HEK293T (cell line): ENCODE results near the gene USF2.

ENCODE experiments used
- CTCF ChIA-PET: fragments of 350-600 bp; formaldehyde crosslinking; extraction: SDS; loops from one replicate; lab custom pipeline; 2021; ENCODE audit warnings: antibody characterized with exemption, inconsistent platforms; lab: Yijun Ruan, JAX
- POLR2A ChIA-PET: fragments of 350-600 bp; formaldehyde crosslinking; extraction: SDS; loops from one replicate; lab custom pipeline; 2020; ENCODE audit warnings: antibody characterized with exemption, inconsistent platforms; lab: Yijun Ruan, JAX
- DNase-seq: peaks from one replicate; pipeline ENCODE4 v3.0.0; 2012; ENCODE audit warnings: mixed read lengths; ENCODE audit errors: extremely low spot score
- ARNT ChIP-seq: fragments of 450-650 bp; IDR thresholded peaks from 2 replicates; pipeline ENCODE4 v1.6.1; 2017; ENCODE audit warnings: mild to moderate bottlenecking
- BHLHE40 ChIP-seq: fragments of 450-650 bp; IDR thresholded peaks from 2 replicates; pipeline ENCODE4 v1.6.1; 2016; ENCODE audit warnings: mild to moderate bottlenecking, moderate library complexity, borderline replicate concordance
- CTBP1 ChIP-seq: fragments of 450-650 bp; IDR thresholded peaks from 2 replicates; pipeline ENCODE4 v1.6.1; 2016; ENCODE audit warnings: borderline replicate concordance
- ELF4 ChIP-seq: fragments of 450-650 bp; IDR thresholded peaks from 2 replicates; pipeline ENCODE4 v1.6.1; 2017; ENCODE audit warnings: antibody characterized with exemption
- FOXA1 ChIP-seq: fragments of 450-650 bp; IDR thresholded peaks from 2 replicates; pipeline ENCODE4 v1.6.1; 2016; ENCODE audit warnings: mild to moderate bottlenecking
- FOXK2 ChIP-seq: fragments of 450-650 bp; IDR thresholded peaks from 2 replicates; pipeline ENCODE4 v1.6.1; 2016; ENCODE audit warnings: mild to moderate bottlenecking
- FOXM1 ChIP-seq: fragments of 450-650 bp; IDR thresholded peaks from 2 replicates; pipeline ENCODE4 v1.6.1; 2017; ENCODE audit warnings: mild to moderate bottlenecking, borderline replicate concordance
- HDGF ChIP-seq: fragments of 450-650 bp; IDR thresholded peaks from 2 replicates; pipeline ENCODE4 v1.6.1; 2017; ENCODE audit warnings: antibody characterized with exemption, borderline replicate concordance
- L3MBTL2 ChIP-seq: fragments of 450-650 bp; conservative IDR thresholded peaks from 2 replicates; pipeline ENCODE4 v1.6.1; 2016; ENCODE audit warnings: mild to moderate bottlenecking
- LEF1 ChIP-seq: fragments of 450-650 bp; IDR thresholded peaks from 2 replicates; pipeline ENCODE4 v1.6.1; 2017; ENCODE audit warnings: mild to moderate bottlenecking, borderline replicate concordance
- NFRKB ChIP-seq: fragments of 450-650 bp; IDR thresholded peaks from 2 replicates; pipeline ENCODE4 v1.6.1; 2016; ENCODE audit warnings: mild to moderate bottlenecking, moderate library complexity
- SP1 ChIP-seq: fragments of 450-650 bp; IDR thresholded peaks from 2 replicates; pipeline ENCODE4 v1.6.1; 2017
- SUZ12 ChIP-seq: fragments of 450-650 bp; IDR thresholded peaks from 2 replicates; pipeline ENCODE4 v1.6.1; 2016; ENCODE audit warnings: mild to moderate bottlenecking
- TARDBP ChIP-seq: fragments of 450-650 bp; IDR thresholded peaks from 2 replicates; pipeline ENCODE4 v1.6.1; 2016
- ZNF384 ChIP-seq: fragments of 450-650 bp; IDR thresholded peaks from 2 replicates; pipeline ENCODE4 v1.6.1; 2016
- TF ChIP-seq, protein P1 (sequence below): fragments of 450-650 bp; IDR thresholded peaks from 2 replicates; pipeline ENCODE4 v1.6.1; 2016

USF2 gene

DNA sequence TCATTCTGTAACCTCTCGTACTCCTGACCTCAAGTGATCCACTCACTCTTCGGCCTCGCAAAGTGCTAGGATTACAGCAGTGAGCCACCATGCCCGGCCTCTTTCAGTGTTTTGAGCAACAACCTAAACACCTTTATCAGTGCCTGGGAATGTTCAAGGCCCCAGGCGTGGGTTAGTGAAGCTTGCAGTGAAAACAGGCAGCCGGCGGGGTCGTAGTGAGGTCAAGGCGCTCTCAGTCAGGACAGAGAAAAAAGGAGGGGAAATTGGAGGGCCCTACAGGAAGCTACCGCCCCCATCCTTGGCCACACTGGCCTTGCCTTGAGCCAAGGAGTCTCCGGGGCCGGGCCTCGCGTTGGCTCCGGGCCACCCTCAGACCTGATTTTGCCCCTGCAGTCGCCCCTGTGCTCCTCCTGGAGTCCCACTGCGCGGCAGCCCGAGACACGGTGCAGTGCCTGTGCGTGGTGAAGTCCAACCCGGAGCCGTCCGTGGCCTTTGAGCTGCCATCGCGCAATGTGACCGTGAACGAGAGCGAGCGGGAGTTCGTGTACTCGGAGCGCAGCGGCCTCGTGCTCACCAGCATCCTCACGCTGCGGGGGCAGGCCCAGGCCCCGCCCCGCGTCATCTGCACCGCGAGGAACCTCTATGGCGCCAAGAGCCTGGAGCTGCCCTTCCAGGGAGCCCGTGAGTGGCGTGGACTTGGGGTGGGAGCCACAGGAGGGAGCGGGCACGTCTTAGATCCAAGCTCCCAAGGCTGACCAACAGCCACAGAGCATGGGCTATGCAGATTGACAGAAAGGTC, 40.9 kb downstream of the USF2 start:
- no peak for TF ChIP-seq L3MBTL2
- TF ChIP-seq TARDBP = no peak
- TF ChIP-seq, protein P1, sequence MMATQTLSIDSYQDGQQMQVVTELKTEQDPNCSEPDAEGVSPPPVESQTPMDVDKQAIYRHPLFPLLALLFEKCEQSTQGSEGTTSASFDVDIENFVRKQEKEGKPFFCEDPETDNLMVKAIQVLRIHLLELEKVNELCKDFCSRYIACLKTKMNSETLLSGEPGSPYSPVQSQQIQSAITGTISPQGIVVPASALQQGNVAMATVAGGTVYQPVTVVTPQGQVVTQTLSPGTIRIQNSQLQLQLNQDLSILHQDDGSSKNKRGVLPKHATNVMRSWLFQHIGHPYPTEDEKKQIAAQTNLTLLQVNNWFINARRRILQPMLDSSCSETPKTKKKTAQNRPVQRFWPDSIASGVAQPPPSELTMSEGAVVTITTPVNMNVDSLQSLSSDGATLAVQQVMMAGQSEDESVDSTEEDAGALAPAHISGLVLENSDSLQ = no peak
- TF ChIP-seq ELF4 = no peak
- no peak for TF ChIP-seq SUZ12
- POLR2A ChIA-PET = no interaction called here
- DNase-seq = no peak
- CTCF ChIA-PET = no interaction called here

GRCh38 chr19:35310331-35310730, 41.6 kb downstream of the USF2 start:
- TF ChIP-seq FOXK2 (no peak), HDGF (no peak), FOXA1 (no peak), NFRKB (no peak), ARNT (no peak), ZNF384 (no peak), FOXM1 (no peak), ELF4 (no peak), L3MBTL2 (no peak), SUZ12 (no peak), CTBP1 (no peak), BHLHE40 (no peak), SP1 (no peak), LEF1 (no peak), TARDBP (no peak)
- TF ChIP-seq, protein P1 = no peak
- CTCF ChIA-PET = no interaction called here
- POLR2A ChIA-PET = no interaction called here

DNA sequence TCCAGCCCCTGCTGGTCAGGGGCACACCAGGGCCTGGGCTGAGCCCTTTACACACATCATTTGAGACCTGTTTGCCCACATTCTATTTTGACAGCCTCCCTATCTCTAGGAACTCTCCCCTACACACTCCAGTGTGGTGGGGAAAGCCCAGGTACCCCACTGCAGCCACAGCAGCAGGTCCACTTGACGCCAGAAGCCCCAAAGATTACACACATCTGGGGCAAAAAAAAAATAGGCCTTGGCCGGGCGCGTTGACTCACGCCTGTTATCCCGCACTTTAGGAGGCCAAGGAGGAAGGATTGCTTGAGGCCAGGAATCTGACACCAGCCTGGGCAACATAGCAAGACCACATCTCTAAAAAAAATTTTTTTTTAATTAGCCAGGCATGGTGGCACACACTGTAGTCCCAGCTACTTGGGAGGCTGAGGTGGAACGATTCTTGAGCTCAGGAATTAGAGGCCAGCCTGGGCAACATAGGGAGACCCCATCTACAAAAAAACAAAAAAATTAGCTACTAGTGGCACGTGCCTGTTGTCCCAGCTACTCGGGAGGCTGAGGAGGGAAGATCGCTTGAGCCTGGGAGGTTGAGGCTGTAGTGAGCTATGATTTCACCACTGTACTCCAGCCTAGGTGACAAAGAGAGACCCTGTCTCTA, 42.2 kb downstream of the USF2 start:
- CTCF ChIA-PET = no interaction called here
- no peak for DNase-seq
- POLR2A ChIA-PET = no interaction called here
- no peak for TF ChIP-seq LEF1
- TF ChIP-seq FOXK2 = no peak
- TF ChIP-seq NFRKB = no peak
- no peak for TF ChIP-seq ELF4
- no peak for TF ChIP-seq CTBP1
- no peak for TF ChIP-seq HDGF
- no peak for TF ChIP-seq SP1

More at GRCh38 chr19:35310331-35310730, 41.6 kb downstream of the USF2 start:
- DNase-seq = no peak

GRCh38 chr19:35311901-35312665, 43.3 kb downstream of the USF2 start:
- TF ChIP-seq FOXA1 (no peak), BHLHE40 (no peak), SUZ12 (no peak), ARNT (no peak), ZNF384 (no peak), TARDBP (no peak)
- TF ChIP-seq, protein P1 = no peak
- no peak for DNase-seq
- ChIA-PET CTCF (no interaction called here), POLR2A (no interaction called here)

GRCh38 chr19:35313587-35313986, 44.8 kb downstream of the USF2 start:
- POLR2A ChIA-PET = no interaction called here
- no peak for TF ChIP-seq SUZ12
- no peak for TF ChIP-seq FOXK2
- TF ChIP-seq SP1 = no peak
- TF ChIP-seq NFRKB = no peak
- no peak for TF ChIP-seq BHLHE40
- TF ChIP-seq, protein P1 = no peak
- no peak for TF ChIP-seq HDGF
- no peak for TF ChIP-seq ELF4
- TF ChIP-seq LEF1 = no peak
- no peak for TF ChIP-seq L3MBTL2
- CTCF ChIA-PET = no interaction called here
- DNase-seq = no peak

DNA sequence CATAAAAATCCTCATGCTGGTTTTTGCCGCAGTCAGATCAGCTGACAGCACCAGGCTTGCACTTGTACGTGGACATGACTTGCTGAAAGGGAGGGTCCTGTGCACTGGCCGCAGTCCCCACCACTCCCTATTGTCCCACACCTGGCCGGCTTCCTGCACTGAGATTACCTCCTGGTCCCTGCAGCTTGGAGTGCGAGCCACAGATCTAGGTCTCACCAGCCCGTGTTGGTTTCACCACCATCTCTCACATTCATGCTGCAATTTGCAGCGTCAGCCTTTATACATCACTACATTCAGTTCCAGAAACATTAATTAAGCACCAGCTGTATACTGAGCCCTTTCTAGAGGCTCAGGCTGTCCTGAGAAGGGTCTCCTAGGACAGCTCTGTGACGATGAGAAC, 45.3 kb downstream of the USF2 start:
- ChIA-PET POLR2A (no interaction called here), CTCF (no interaction called here)
- no peak for DNase-seq
- TF ChIP-seq FOXA1 (no peak), BHLHE40 (no peak), SP1 (no peak), FOXK2 (no peak), HDGF (no peak), ELF4 (no peak), FOXM1 (no peak)
